HepG2 (cell line): ENCODE results near the gene SENP6.
A peak's percentile ranks its signal among the peaks of the same experiment; 100 is the strongest.

Source experiments
- TF ChIP-seq, protein P1 (sequence below): sonication (generic); formaldehyde crosslinking; IDR thresholded peaks from 2 replicates; pipeline ENCODE4 v1.4.0; 2020; ENCODE audit warnings: missing genetic modification reagents
- TF ChIP-seq, protein P2 (sequence below): sonication (generic); formaldehyde crosslinking; IDR thresholded peaks from 2 replicates; pipeline ENCODE4 v1.5.0; 2020; ENCODE audit warnings: mild to moderate bottlenecking, missing genetic modification reagents, moderate library complexity

DNA sequence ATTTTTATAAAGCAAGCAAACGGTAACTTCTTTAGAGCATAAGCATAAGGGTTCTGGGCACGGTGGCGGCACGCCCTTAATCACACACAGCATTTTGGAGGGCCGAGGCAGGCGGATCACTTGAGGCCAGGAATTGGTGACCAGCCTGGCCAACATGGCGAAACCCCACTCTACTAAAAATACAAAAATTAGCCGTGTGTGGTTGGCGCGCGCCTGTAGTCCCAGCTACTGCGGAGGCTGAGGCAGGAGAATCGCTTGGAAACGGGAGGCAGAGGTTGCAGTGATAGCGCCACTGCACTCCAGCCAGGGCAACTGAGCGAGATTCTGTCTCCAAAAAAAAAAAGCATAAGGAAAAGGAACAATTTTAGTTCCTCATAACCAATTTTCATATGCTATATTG lies 2.6 kb downstream of the SENP6 start:
- TF ChIP-seq, protein P1, sequence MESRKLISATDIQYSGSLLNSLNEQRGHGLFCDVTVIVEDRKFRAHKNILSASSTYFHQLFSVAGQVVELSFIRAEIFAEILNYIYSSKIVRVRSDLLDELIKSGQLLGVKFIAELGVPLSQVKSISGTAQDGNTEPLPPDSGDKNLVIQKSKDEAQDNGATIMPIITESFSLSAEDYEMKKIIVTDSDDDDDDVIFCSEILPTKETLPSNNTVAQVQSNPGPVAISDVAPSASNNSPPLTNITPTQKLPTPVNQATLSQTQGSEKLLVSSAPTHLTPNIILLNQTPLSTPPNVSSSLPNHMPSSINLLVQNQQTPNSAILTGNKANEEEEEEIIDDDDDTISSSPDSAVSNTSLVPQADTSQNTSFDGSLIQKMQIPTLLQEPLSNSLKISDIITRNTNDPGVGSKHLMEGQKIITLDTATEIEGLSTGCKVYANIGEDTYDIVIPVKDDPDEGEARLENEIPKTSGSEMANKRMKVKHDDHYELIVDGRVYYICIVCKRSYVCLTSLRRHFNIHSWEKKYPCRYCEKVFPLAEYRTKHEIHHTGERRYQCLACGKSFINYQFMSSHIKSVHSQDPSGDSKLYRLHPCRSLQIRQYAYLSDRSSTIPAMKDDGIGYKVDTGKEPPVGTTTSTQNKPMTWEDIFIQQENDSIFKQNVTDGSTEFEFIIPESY: peak; percentile 87
- TF ChIP-seq, protein P2, sequence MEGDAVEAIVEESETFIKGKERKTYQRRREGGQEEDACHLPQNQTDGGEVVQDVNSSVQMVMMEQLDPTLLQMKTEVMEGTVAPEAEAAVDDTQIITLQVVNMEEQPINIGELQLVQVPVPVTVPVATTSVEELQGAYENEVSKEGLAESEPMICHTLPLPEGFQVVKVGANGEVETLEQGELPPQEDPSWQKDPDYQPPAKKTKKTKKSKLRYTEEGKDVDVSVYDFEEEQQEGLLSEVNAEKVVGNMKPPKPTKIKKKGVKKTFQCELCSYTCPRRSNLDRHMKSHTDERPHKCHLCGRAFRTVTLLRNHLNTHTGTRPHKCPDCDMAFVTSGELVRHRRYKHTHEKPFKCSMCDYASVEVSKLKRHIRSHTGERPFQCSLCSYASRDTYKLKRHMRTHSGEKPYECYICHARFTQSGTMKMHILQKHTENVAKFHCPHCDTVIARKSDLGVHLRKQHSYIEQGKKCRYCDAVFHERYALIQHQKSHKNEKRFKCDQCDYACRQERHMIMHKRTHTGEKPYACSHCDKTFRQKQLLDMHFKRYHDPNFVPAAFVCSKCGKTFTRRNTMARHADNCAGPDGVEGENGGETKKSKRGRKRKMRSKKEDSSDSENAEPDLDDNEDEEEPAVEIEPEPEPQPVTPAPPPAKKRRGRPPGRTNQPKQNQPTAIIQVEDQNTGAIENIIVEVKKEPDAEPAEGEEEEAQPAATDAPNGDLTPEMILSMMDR (CRISPR knock-in tag): no peak
